GM12801 (cell line): Measurements from ENCODE around the gene ST8SIA1.

ENCODE experiments used
- TF ChIP-seq, protein P1 (sequence below): IDR thresholded peaks from one replicate; pipeline ENCODE4 v1.5.1; 2011; ENCODE audit warnings: control low read depth; ENCODE audit not compliant: insufficient read length; ENCODE audit errors: extremely low read depth

The ST8SIA1 gene

GRCh38 chr12:22360774-22361173 is 26.3 kb upstream of the ST8SIA1 start:
- TF ChIP-seq, protein P1, sequence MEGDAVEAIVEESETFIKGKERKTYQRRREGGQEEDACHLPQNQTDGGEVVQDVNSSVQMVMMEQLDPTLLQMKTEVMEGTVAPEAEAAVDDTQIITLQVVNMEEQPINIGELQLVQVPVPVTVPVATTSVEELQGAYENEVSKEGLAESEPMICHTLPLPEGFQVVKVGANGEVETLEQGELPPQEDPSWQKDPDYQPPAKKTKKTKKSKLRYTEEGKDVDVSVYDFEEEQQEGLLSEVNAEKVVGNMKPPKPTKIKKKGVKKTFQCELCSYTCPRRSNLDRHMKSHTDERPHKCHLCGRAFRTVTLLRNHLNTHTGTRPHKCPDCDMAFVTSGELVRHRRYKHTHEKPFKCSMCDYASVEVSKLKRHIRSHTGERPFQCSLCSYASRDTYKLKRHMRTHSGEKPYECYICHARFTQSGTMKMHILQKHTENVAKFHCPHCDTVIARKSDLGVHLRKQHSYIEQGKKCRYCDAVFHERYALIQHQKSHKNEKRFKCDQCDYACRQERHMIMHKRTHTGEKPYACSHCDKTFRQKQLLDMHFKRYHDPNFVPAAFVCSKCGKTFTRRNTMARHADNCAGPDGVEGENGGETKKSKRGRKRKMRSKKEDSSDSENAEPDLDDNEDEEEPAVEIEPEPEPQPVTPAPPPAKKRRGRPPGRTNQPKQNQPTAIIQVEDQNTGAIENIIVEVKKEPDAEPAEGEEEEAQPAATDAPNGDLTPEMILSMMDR, result no peak

DNA sequence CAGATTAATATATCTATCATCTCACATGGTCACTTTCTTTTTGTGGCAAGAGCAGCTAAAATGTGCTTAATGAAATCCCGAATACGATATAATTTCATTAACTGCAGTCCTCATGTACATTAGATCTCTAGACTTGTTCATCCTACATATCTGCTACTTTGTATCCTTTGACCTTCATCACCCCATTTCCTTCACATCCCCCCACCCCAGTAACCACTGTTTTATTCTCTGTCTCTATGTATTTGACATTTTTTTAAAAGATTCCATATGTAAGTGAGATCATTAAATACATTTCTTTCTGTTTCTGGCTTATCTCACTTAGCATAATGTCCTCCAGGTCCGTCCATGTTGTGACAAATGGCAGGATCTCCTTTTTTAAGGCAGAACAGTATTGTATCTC is 23.0 kb upstream of the ST8SIA1 start:
- TF ChIP-seq, protein P1, result no peak

GRCh38 chr12:22356231-22356630 is 21.7 kb upstream of the ST8SIA1 start:
- TF ChIP-seq, protein P1, result no peak

DNA sequence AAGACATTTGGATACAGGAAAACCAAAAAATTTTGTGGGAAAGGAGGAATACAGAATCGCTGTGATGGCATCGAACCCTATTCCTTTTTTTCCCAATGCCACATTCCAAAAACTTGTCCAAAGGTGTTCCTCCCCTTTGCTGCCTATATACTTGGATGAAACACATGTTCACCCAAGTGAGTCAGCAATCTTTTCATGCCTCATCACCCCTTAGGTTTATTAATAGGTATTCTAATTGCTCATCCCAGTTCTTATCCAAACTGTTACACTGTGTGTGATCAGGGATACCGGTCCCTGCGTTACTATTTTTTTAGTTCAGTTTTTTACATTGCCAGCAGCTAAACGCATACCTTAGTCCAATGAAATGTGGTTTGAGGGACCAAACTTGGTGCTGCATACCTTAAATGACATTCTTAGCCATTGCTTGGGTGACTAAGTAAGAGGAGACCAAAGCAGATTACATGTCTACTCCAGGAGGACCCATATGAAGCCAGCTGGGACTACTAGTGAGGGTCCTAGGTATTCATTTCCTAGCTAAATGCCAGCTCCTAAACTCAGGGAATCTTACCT is 20.6 kb upstream of the ST8SIA1 start:
- TF ChIP-seq, protein P1, result no peak

- TF ChIP-seq, protein P1, result no peak
Measured at GRCh38 chr12:22353615-22354325, 19.3 kb upstream of the ST8SIA1 start.

GRCh38 chr12:22350886-22351285 is 16.4 kb upstream of the ST8SIA1 start:
- TF ChIP-seq, protein P1, result no peak

DNA sequence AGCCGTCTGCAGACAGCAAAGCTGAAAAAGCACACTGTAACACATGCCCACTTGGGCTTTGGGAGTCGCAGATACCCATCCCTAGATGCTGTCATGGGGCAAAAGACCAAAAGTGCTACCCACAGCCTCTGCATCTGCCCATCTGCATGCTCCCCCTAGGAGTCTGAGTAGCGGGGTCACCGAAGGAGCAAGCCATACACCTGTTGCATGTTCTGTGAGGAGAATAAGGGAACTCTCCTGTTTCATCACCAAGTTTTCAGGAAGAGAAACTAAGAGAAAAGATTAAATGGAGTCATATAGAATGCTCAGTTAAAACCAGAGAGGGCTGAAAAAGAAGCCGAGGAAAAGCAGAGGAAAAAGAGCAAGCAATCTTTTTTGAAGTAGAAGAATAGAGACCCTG is 13.7 kb upstream of the ST8SIA1 start:
- TF ChIP-seq, protein P1, result no peak
